GM18909 (cell line): ENCODE results near the gene ARNT2.

Experiments used
- ATAC-seq: cut with Tn5 transposase; IDR thresholded peaks from one replicate; pipeline ENCODE4 v1.9.1; 2021; ENCODE audit warnings: mild to moderate bottlenecking; ENCODE audit not compliant: unreplicated experiment, poor library complexity

Gene ARNT2

GRCh38 chr15:80405554-80405850 lies 1.3 kb downstream of the ARNT2 start:
- ATAC-seq: no peak

GRCh38 chr15:80405970-80406369 lies 1.8 kb downstream of the ARNT2 start:
- no peak for ATAC-seq

GRCh38 chr15:80411788-80412288 lies 7.7 kb downstream of the ARNT2 start:
- ATAC-seq: no peak

GRCh38 chr15:80414546-80415357 lies 10.6 kb downstream of the ARNT2 start:
- ATAC-seq: no peak

- ATAC-seq: no peak
Measured at GRCh38 chr15:80415358-80415670, 11.1 kb downstream of the ARNT2 start.

GRCh38 chr15:80416702-80417101 lies 12.5 kb downstream of the ARNT2 start:
- ATAC-seq: no peak

GRCh38 chr15:80418892-80419537 lies 14.8 kb downstream of the ARNT2 start:
- no peak for ATAC-seq

- no peak for ATAC-seq
Measured at GRCh38 chr15:80419546-80419945, 15.4 kb downstream of the ARNT2 start.

- ATAC-seq: no peak
Measured at GRCh38 chr15:80420658-80421057, 16.5 kb downstream of the ARNT2 start.

GRCh38 chr15:80423215-80423614 lies 19.0 kb downstream of the ARNT2 start:
- ATAC-seq: no peak

GRCh38 chr15:80424381-80424780 lies 20.2 kb downstream of the ARNT2 start:
- no peak for ATAC-seq

GRCh38 chr15:80426316-80426715 lies 22.1 kb downstream of the ARNT2 start:
- no peak for ATAC-seq

- no peak for ATAC-seq
Measured at GRCh38 chr15:80429964-80430363, 25.8 kb downstream of the ARNT2 start.

GRCh38 chr15:80431635-80432344 lies 27.6 kb downstream of the ARNT2 start:
- no peak for ATAC-seq

- ATAC-seq: no peak
Measured at GRCh38 chr15:80432345-80432702, 28.1 kb downstream of the ARNT2 start.

- no peak for ATAC-seq
Measured at GRCh38 chr15:80433836-80434235, 29.7 kb downstream of the ARNT2 start.

- ATAC-seq: no peak
Measured at GRCh38 chr15:80434926-80435720, 30.9 kb downstream of the ARNT2 start.

- ATAC-seq: no peak
Measured at GRCh38 chr15:80436511-80437307, 32.5 kb downstream of the ARNT2 start.

- no peak for ATAC-seq
Measured at GRCh38 chr15:80437334-80437891, 33.2 kb downstream of the ARNT2 start.

- no peak for ATAC-seq
Measured at GRCh38 chr15:80439140-80439539, 35.0 kb downstream of the ARNT2 start.
